ENCODE results near the gene OR51L1. TPM values are rescaled to one million over a fixed set of nuclear protein-coding genes. Genes with fewer than 3 reads are reported as not detected.

OR51L1 gene
- total RNA-seq, 6 experiments from 2014 or later: not detected

DNA sequence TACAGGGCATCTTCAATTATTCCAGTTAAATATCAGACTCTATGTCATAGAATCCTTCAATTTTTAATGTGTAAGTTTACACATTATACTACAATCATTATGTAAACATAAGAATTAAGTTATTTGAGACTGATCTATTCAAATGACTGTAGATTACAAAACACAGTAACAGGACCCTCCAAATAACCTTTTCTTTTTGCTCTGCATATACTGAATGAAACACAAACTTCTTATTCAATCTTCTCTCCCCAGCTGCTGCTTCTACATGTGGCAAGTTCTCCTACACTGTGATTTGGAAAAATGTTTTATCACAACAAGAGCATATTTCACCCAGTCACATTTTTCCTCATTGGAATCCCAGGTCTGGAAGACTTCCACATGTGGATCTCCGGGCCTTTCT lies 51.6 kb downstream of the OR51L1 start, which contains the start of gene OR52J3:
TSS of gene OR52J3 (plus strand) at position 301 of the 400 bp plus-strand sequence. CDS start at position 301, 0 bp downstream.
- TF ChIP-seq, protein P1, sequence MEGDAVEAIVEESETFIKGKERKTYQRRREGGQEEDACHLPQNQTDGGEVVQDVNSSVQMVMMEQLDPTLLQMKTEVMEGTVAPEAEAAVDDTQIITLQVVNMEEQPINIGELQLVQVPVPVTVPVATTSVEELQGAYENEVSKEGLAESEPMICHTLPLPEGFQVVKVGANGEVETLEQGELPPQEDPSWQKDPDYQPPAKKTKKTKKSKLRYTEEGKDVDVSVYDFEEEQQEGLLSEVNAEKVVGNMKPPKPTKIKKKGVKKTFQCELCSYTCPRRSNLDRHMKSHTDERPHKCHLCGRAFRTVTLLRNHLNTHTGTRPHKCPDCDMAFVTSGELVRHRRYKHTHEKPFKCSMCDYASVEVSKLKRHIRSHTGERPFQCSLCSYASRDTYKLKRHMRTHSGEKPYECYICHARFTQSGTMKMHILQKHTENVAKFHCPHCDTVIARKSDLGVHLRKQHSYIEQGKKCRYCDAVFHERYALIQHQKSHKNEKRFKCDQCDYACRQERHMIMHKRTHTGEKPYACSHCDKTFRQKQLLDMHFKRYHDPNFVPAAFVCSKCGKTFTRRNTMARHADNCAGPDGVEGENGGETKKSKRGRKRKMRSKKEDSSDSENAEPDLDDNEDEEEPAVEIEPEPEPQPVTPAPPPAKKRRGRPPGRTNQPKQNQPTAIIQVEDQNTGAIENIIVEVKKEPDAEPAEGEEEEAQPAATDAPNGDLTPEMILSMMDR (IDR thresholded peaks at IDR 0.05): no peak
- DNase-seq: no peak
- H3K36me3 Mint-ChIP-seq (ENCODE audit: low read depth): 0 out of 2 replicates have a peak, but pooled peaks cover 4% of the 10 kb centered on the region
- H3K9me3 Mint-ChIP-seq: peaks cover 16% of the 10 kb centered on the region
- no peak within 1 kb of the TSS for H3K4me3 Mint-ChIP-seq
- H3K4me1 Mint-ChIP-seq (ENCODE audit: low read depth): no peaks in the 10 kb centered on the region
- no peaks in the 10 kb centered on the region for H3K27me3 Mint-ChIP-seq (ENCODE audit: insufficient read depth)
- H3K27ac Mint-ChIP-seq: no peak within 1 kb of the TSS

DNA sequence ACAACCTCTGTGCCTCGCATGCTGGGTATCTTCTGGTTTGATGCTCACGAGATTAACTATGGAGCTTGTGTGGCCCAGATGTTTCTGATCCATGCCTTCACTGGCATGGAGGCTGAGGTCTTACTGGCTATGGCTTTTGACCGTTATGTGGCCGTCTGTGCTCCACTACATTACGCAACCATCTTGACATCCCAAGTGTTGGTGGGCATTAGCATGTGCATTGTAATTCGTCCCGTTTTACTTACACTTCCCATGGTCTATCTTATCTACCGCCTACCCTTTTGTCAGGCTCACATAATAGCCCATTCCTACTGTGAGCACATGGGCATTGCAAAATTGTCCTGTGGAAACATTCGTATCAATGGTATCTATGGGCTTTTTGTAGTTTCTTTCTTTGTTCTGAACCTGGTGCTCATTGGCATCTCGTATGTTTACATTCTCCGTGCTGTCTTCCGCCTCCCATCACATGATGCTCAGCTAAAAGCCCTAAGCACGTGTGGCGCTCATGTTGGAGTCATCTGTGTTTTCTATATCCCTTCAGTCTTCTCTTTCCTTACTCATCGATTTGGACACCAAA lies 52.2 kb downstream of the OR51L1 start:
- H3K27me3 Mint-ChIP-seq (ENCODE audit: insufficient read depth): no peaks in the 10 kb centered on the region
- no peak overlapping the region for H3K27ac Mint-ChIP-seq
- peaks cover 14% of the 10 kb centered on the region for H3K9me3 Mint-ChIP-seq
- TF ChIP-seq, protein P1 (IDR thresholded peaks at IDR 0.05): no peak
- no peaks in the 10 kb centered on the region for H3K4me1 Mint-ChIP-seq (ENCODE audit: low read depth)
- no peak overlapping the region for H3K4me3 Mint-ChIP-seq
- no peak for DNase-seq
- H3K36me3 Mint-ChIP-seq (ENCODE audit: low read depth): 0 out of 2 replicates have a peak, but pooled peaks cover 4% of the 10 kb centered on the region

Other genes starting within 250 kb of the OR51L1 start
- not detected for gene OR51F1, start 224.9 kb upstream of the OR51L1 start, total RNA-seq (2021; fragmentation: NEBNext Ultra II Directional; extraction: Animal tissue kit (Norgen Biotek cat#: 25700))
- gene OR52R1, start 190.5 kb upstream of the OR51L1 start, total RNA-seq (2021; fragmentation: NEBNext Ultra II Directional; extraction: Animal tissue kit (Norgen Biotek cat#: 25700)): not detected
- not detected for gene OR51F2, start 173.5 kb upstream of the OR51L1 start, total RNA-seq (2021; fragmentation: NEBNext Ultra II Directional; extraction: Animal tissue kit (Norgen Biotek cat#: 25700))
- not detected for gene OR51S1, start 145.6 kb upstream of the OR51L1 start, total RNA-seq (2021; fragmentation: NEBNext Ultra II Directional; extraction: Animal tissue kit (Norgen Biotek cat#: 25700))
- gene OR51T1, start 113.0 kb upstream of the OR51L1 start, total RNA-seq (2021; fragmentation: NEBNext Ultra II Directional; extraction: Animal tissue kit (Norgen Biotek cat#: 25700)): not detected
- gene OR51A7, start 91.1 kb upstream of the OR51L1 start, total RNA-seq (2021; fragmentation: NEBNext Ultra II Directional; extraction: Animal tissue kit (Norgen Biotek cat#: 25700)): not detected
- not detected for gene OR51G2, start 75.5 kb upstream of the OR51L1 start, total RNA-seq (2021; fragmentation: NEBNext Ultra II Directional; extraction: Animal tissue kit (Norgen Biotek cat#: 25700))
- not detected for gene OR51G1, start 70.5 kb upstream of the OR51L1 start, total RNA-seq (2021; fragmentation: NEBNext Ultra II Directional; extraction: Animal tissue kit (Norgen Biotek cat#: 25700))
- gene OR51A4, start 47.2 kb upstream of the OR51L1 start, total RNA-seq (2021; fragmentation: NEBNext Ultra II Directional; extraction: Animal tissue kit (Norgen Biotek cat#: 25700)): not detected
- not detected for gene OR51A2, start 39.1 kb upstream of the OR51L1 start, total RNA-seq (2021; fragmentation: NEBNext Ultra II Directional; extraction: Animal tissue kit (Norgen Biotek cat#: 25700))
- gene OR52J3, start 51.7 kb downstream of the OR51L1 start, total RNA-seq (2021; fragmentation: NEBNext Ultra II Directional; extraction: Animal tissue kit (Norgen Biotek cat#: 25700)): not detected
- not detected for gene OR52E2, start 64.8 kb downstream of the OR51L1 start, total RNA-seq (2021; fragmentation: NEBNext Ultra II Directional; extraction: Animal tissue kit (Norgen Biotek cat#: 25700))
- gene OR52E1, start 74.7 kb downstream of the OR51L1 start, total RNA-seq (2021; fragmentation: NEBNext Ultra II Directional; extraction: Animal tissue kit (Norgen Biotek cat#: 25700)): not detected
- gene OR52A5, start 143.5 kb downstream of the OR51L1 start, total RNA-seq (2021; fragmentation: NEBNext Ultra II Directional; extraction: Animal tissue kit (Norgen Biotek cat#: 25700)): not detected
- not detected for gene OR52A1, start 159.9 kb downstream of the OR51L1 start, total RNA-seq (2021; fragmentation: NEBNext Ultra II Directional; extraction: Animal tissue kit (Norgen Biotek cat#: 25700))
- not detected for gene OR51V1, start 205.8 kb downstream of the OR51L1 start, total RNA-seq (2021; fragmentation: NEBNext Ultra II Directional; extraction: Animal tissue kit (Norgen Biotek cat#: 25700))
- not detected for gene HBB, start 232.2 kb downstream of the OR51L1 start, total RNA-seq (2021; fragmentation: NEBNext Ultra II Directional; extraction: Animal tissue kit (Norgen Biotek cat#: 25700))
- not detected for gene HBD, start 239.6 kb downstream of the OR51L1 start, total RNA-seq (2021; fragmentation: NEBNext Ultra II Directional; extraction: Animal tissue kit (Norgen Biotek cat#: 25700))

Data from HFFc6 (cell line).